Mesenchymal stem cell (in vitro differentiated cells and primary cell): ENCODE data around the gene TRPV3.

Source experiments
- DNase-seq: peaks from one replicate; pipeline ENCODE4 v3.0.0-alpha.2; 2013
- H2AFZ ChIP-seq: one replicate; pipeline ENCODE4 v1.6.1; 2013; ENCODE audit warnings: low read depth, mild to moderate bottlenecking, control low read depth, inconsistent platforms, low read length, moderate library complexity
- H2AK5ac ChIP-seq: 2 replicates; pipeline ENCODE4 v1.6.1; 2013; ENCODE audit warnings: low read length, moderate library complexity, mild to moderate bottlenecking, inconsistent platforms; ENCODE audit not compliant: severe bottlenecking
- H2BK120ac ChIP-seq: one replicate; pipeline ENCODE4 v1.6.1; 2013; ENCODE audit warnings: low read depth, mild to moderate bottlenecking, inconsistent platforms, low read length, moderate library complexity
- H2BK12ac ChIP-seq, 2 experiments: one replicate each; pipeline ENCODE4 v1.6.1; 2013; ENCODE audit warnings: inconsistent platforms in 2 of 2, low read length in 2 of 2, mild to moderate bottlenecking in 2 of 2, moderate library complexity in 2 of 2, control low read depth in 1 of 2
- H2BK15ac ChIP-seq: one replicate; pipeline ENCODE4 v1.6.1; 2013; ENCODE audit warnings: mild to moderate bottlenecking, low read depth, inconsistent platforms; ENCODE audit not compliant: poor library complexity, severe bottlenecking
- H2BK5ac ChIP-seq: 2 replicates; pipeline ENCODE4 v1.6.1; 2013; ENCODE audit warnings: low read depth, mild to moderate bottlenecking, low read length, control low read depth, inconsistent platforms; ENCODE audit not compliant: poor library complexity, severe bottlenecking
- H3K14ac ChIP-seq, 2 experiments: one replicate each; pipeline ENCODE4 v1.6.1; 2013; ENCODE audit warnings: inconsistent platforms in 2 of 2, low read length in 2 of 2, control low read depth in 1 of 2, mild to moderate bottlenecking in 1 of 2, moderate library complexity in 1 of 2
- H3K18ac ChIP-seq, 2 experiments: one replicate each; pipeline ENCODE4 v1.6.1; 2013; ENCODE audit warnings: inconsistent platforms in 2 of 2, low read length in 2 of 2, control low read depth in 1 of 2, low read depth in 1 of 2, mild to moderate bottlenecking in 1 of 2
- H3K23ac ChIP-seq, 2 experiments: one replicate each; pipeline ENCODE4 v1.6.1; 2013; ENCODE audit warnings: inconsistent platforms in 2 of 2, low read length in 2 of 2, mild to moderate bottlenecking in 2 of 2, moderate library complexity in 2 of 2, control low read depth in 1 of 2
- H3K27ac ChIP-seq: 2 replicates; pipeline ENCODE4 v1.5.1; 2013; ENCODE audit warnings: mild to moderate bottlenecking, moderate library complexity, low read length, control low read depth, inconsistent platforms; ENCODE audit not compliant: poor library complexity, severe bottlenecking
- H3K27me3 ChIP-seq, 2 experiments: 2 replicates each; pipeline versions ENCODE4 v1.6.1 to v1.7.0; 2013; ENCODE audit warnings: low read length in 2 of 2, mild to moderate bottlenecking in 2 of 2, moderate library complexity in 2 of 2, control low read depth in 1 of 2, inconsistent platforms in 1 of 2; ENCODE audit not compliant: control insufficient read depth in 1 of 2, insufficient read depth in 1 of 2
- H3K36me3 ChIP-seq, 2 experiments: 2 replicates each; pipeline versions ENCODE4 v1.6.1 to v1.7.0; 2013; ENCODE audit warnings: low read length in 2 of 2, control low read depth in 1 of 2, inconsistent platforms in 1 of 2, low read depth in 1 of 2, mild to moderate bottlenecking in 1 of 2; ENCODE audit not compliant: insufficient read depth in 2 of 2, control insufficient read depth in 1 of 2
- H3K4ac ChIP-seq, 2 experiments: one replicate each; pipeline ENCODE4 v1.6.1; 2013; ENCODE audit warnings: inconsistent platforms in 2 of 2, low read length in 2 of 2, mild to moderate bottlenecking in 2 of 2, moderate library complexity in 2 of 2, control low read depth in 1 of 2, low read depth in 1 of 2
- H3K4me1 ChIP-seq: 2 replicates; pipeline ENCODE4 v1.6.1; 2013; ENCODE audit warnings: low read depth, low read length, control low read depth; ENCODE audit not compliant: control insufficient read depth, insufficient read depth
- H3K4me2 ChIP-seq: 2 replicates; pipeline ENCODE4 v1.6.1; 2013; ENCODE audit warnings: low read length, mild to moderate bottlenecking, inconsistent platforms; ENCODE audit not compliant: poor library complexity, severe bottlenecking
- H3K4me3 ChIP-seq, 2 experiments: 2 replicates each; pipeline versions ENCODE4 v1.5.1 to v1.7.0; 2013; ENCODE audit warnings: low read length in 2 of 2, mild to moderate bottlenecking in 2 of 2, control low read depth in 1 of 2, low read depth in 1 of 2; ENCODE audit not compliant: insufficient read depth in 1 of 2
- H3K79me1 ChIP-seq: replicated peaks from 2 replicates; pipeline ENCODE4 v1.6.1; 2013; ENCODE audit warnings: mild to moderate bottlenecking, control low read depth, low read length, inconsistent platforms; ENCODE audit not compliant: poor library complexity, severe bottlenecking
- H3K9ac ChIP-seq: 2 replicates; pipeline ENCODE4 v1.7.0; 2013; ENCODE audit warnings: mild to moderate bottlenecking, low read length, moderate library complexity
- H3K9me3 ChIP-seq: 2 replicates; pipeline ENCODE4 v1.7.0; 2013; ENCODE audit warnings: mild to moderate bottlenecking, low read length; ENCODE audit not compliant: control insufficient read depth
- H4K8ac ChIP-seq: one replicate; pipeline ENCODE4 v1.6.1; 2013; ENCODE audit warnings: inconsistent platforms, mild to moderate bottlenecking, low read length, moderate library complexity
- H4K91ac ChIP-seq: one replicate; pipeline ENCODE4 v1.6.1; 2013; ENCODE audit warnings: mild to moderate bottlenecking, low read length, inconsistent platforms
- WGBS: methylation state at CpG from one replicate; pipeline ENCODE4 v1.1.7; 2013; ENCODE audit warnings: mixed read lengths; 5-methylcytosine and 5-hydroxymethylcytosine counted together

The TRPV3 gene

DNA sequence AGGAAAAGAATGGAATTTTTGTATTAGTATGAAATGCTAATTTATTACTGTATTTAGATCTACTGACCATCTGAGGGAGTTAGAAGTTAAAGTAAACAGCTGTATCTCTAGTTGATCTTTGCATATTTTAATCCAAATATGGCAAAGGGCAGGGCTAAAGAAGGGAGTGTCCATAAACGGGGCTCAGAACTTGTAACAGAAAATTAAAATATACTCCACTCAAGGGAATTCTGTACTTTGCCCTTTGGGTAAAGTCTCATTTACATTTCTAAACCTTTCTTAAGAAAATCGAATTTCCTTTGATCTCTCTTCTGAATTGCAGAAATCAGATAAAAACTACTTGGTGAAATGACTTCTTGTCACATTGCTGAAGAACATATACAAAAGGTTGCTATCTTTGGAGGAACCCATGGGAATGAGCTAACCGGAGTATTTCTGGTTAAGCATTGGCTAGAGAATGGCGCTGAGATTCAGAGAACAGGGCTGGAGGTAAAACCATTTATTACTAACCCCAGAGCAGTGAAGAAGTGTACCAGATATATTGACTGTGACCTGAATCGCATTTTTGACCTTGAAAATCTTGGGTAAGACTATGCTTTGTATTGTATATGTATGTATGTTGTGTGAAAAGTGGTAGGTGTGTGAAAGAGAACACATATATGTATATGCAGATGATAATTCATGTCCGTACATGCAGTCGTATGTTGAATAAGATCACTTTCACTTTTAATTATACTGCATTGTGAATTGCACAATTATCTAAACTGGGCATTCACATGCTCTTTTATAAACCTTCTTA, 81.6 kb downstream of the TRPV3 start, which contains the start of gene ASPA:
ASPA (plus strand) TSS at position 186 of the 799 bp plus-strand sequence; CDS start at position 349, 163 bp downstream.
- Histone ChIP-seq H2BK15ac (no peak within 1 kb of the TSS), H4K8ac (no peak within 1 kb of the TSS), H3K23ac (no peak within 1 kb of the TSS), H4K91ac (no peak within 1 kb of the TSS), H3K4me1 (no peaks in the 10 kb centered on the region), H3K9ac (peak within 1 kb of the TSS; percentile 96), H3K27me3 (no peaks in the 10 kb centered on the region), H3K4ac (no peak within 1 kb of the TSS), H2AK5ac (no peak within 1 kb of the TSS), H3K4me3 (peak within 1 kb of the TSS in 1 of 2 experiments; percentile 85), H2BK12ac (no peak within 1 kb of the TSS), H3K36me3 (no peaks in the 10 kb centered on the region), H3K14ac (no peak within 1 kb of the TSS), H2BK120ac (no peak within 1 kb of the TSS), H3K4me2 (no peak within 1 kb of the TSS), H2BK5ac (no peak within 1 kb of the TSS), H3K18ac (no peak within 1 kb of the TSS), H3K9me3 (no peaks in the 10 kb centered on the region), H3K27ac (no peak within 1 kb of the TSS), H3K79me1 (no peaks in the 10 kb centered on the region), H2AFZ (no peak within 1 kb of the TSS)
- no peak for DNase-seq
- 60% methylated on average over 4 of the region's 7 CpGs for whole genome bisulfite sequencing

DNA sequence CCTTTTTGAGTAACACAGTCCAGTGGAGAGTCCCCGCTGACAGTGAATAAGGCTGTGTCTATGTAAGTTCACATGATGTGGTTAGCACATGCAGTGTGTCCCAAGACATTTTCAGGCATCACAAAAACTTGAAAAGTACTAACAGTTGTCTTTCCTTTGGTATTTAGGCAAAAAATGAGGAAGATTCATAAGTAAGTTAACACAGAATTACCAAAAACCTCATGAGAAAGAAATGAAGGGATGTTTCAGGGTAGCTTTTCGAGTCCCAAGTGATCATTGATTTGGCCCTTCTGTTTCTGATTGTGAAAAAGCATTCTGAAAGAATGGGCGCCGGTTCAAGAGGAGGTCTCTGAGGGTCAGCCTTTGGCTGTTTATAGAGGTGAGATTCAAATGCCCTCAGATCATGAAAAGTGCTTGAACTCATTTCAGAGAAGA, 82.3 kb downstream of the TRPV3 start:
- Histone ChIP-seq H3K36me3 (no peaks in the 10 kb centered on the region), H2AFZ (no peak overlapping the region), H2BK12ac (no peak overlapping the region), H3K4ac (no peak overlapping the region), H3K18ac (no peak overlapping the region), H2AK5ac (no peak overlapping the region), H3K23ac (no peak overlapping the region), H3K4me2 (no peak overlapping the region), H2BK15ac (no peak overlapping the region), H3K27me3 (no peaks in the 10 kb centered on the region), H2BK120ac (no peak overlapping the region), H4K91ac (no peak overlapping the region), H3K27ac (no peak overlapping the region), H3K9ac (peak overlapping the region; percentile 96), H3K9me3 (no peaks in the 10 kb centered on the region), H4K8ac (no peak overlapping the region), H3K4me3 (peak overlapping the region in 1 of 2 experiments; percentile 85), H3K79me1 (no peaks in the 10 kb centered on the region), H2BK5ac (no peak overlapping the region), H3K14ac (no peak overlapping the region), H3K4me1 (no peaks in the 10 kb centered on the region)
- WGBS, result 83% methylated on average over 4 of the region's 4 CpGs
- no peak for DNase-seq

DNA sequence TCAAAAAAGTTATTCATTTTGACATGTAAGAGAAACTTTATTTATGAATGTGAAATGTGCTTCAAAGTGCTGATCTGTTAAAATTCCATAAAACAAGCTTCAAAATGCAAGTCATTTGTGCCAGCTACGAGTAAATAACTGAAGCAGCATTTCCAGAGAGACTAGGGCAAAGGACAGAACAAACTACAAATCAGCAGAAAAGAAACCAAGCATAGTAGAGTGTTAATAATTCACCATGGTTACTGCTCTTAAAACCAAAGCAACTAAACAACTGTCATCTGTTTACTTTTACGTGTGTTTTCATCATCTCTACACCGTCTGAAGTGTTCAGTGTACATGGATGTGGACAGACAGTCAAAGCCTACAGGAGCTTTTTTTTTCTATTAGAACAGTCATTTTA, 83.4 kb downstream of the TRPV3 start:
- Histone ChIP-seq H3K27ac (no peak overlapping the region), H2AFZ (no peak overlapping the region), H4K91ac (no peak overlapping the region), H3K9ac (peak overlapping the region; percentile 96), H2BK5ac (no peak overlapping the region), H3K14ac (no peak overlapping the region), H3K4ac (no peak overlapping the region), H3K27me3 (no peaks in the 10 kb centered on the region), H3K36me3 (no peaks in the 10 kb centered on the region), H3K4me2 (no peak overlapping the region), H3K79me1 (no peaks in the 10 kb centered on the region), H3K23ac (no peak overlapping the region), H2BK15ac (no peak overlapping the region), H3K18ac (no peak overlapping the region), H2BK120ac (no peak overlapping the region), H4K8ac (no peak overlapping the region), H2BK12ac (no peak overlapping the region), H3K9me3 (no peaks in the 10 kb centered on the region), H3K4me3 (peak overlapping the region in 1 of 2 experiments; percentile 22), H3K4me1 (no peaks in the 10 kb centered on the region), H2AK5ac (no peak overlapping the region)
- 14% methylated on average over 1 of the region's 3 CpGs for WGBS
- peak; percentile 56 for DNase-seq

DNA sequence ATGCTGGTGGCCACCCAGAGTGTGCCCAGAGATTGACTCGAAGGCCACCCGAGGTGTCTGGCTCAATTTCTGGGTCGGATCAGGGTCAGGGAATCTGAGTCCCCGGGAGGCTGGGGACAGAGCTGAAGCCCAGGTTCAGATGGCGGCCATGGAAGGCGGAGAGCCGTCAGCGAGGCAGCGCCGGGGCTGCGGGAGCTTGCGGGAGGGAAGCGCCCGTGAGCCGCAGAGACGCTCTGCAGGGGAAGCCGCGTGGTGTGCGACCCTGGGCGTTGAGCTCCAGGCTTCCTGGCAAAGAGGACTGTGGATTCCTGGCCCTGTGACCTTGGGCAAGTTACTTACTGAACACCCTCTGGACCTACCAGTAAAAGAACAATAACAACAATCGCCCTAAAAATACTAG, 85.5 kb downstream of the TRPV3 start:
- Histone ChIP-seq H3K18ac (no peak overlapping the region), H2BK120ac (no peak overlapping the region), H3K36me3 (no peaks in the 10 kb centered on the region), H3K9ac (no peak overlapping the region), H3K4me2 (no peak overlapping the region), H3K27me3 (no peaks in the 10 kb centered on the region), H3K9me3 (no peaks in the 10 kb centered on the region), H2AFZ (no peak overlapping the region), H4K8ac (no peak overlapping the region), H3K4me1 (no peaks in the 10 kb centered on the region), H3K14ac (no peak overlapping the region), H2AK5ac (no peak overlapping the region), H3K23ac (no peak overlapping the region), H4K91ac (no peak overlapping the region), H3K79me1 (no peaks in the 10 kb centered on the region), H3K4ac (no peak overlapping the region), H3K27ac (no peak overlapping the region), H2BK5ac (no peak overlapping the region), H2BK12ac (no peak overlapping the region), H2BK15ac (no peak overlapping the region), H3K4me3 (peak overlapping the region in 1 of 2 experiments; percentile 10)
- 87% methylated on average over 21 of the region's 21 CpGs for WGBS
- DNase-seq, result no peak
